Small intestine (tissue), 7 donors: ENCODE measurements around the gene PEX10. TPM values are rescaled to one million over a fixed set of nuclear protein-coding genes. Genes with fewer than 3 reads are reported as not detected.

Experiments
- DNase-seq, 2 donors: peaks; one replicate each; pipeline versions ENCODE4 v3.0.0 to v3.0.0-alpha.2; 2013
- FAIRE-seq: peaks from 2 replicates; lab custom pipeline; 2012; peaks lifted over from hg19 to GRCh38; lab: Jason Lieb, UNC
- H3K27ac ChIP-seq, 3 donors: one replicate each; pipeline ENCODE4 v1.5.1; 2013; ENCODE audit warnings: low read length in 2 of 3, mild to moderate bottlenecking in 2 of 3, control low read depth in 1 of 3, inconsistent platforms in 1 of 3, low read depth in 1 of 3, moderate library complexity in 1 of 3
- H3K27me3 ChIP-seq, 3 donors: one replicate each; pipeline ENCODE4 v1.6.1; 2013; ENCODE audit warnings: low read length in 3 of 3, inconsistent platforms in 1 of 3; ENCODE audit not compliant: control insufficient read depth in 3 of 3, insufficient read depth in 3 of 3
- H3K36me3 ChIP-seq, 3 donors: one replicate each; pipeline ENCODE4 v1.6.1; 2013; ENCODE audit warnings: low read length in 3 of 3, inconsistent platforms in 1 of 3, low read depth in 1 of 3, mild to moderate bottlenecking in 1 of 3, moderate library complexity in 1 of 3; ENCODE audit not compliant: control insufficient read depth in 3 of 3, insufficient read depth in 2 of 3
- H3K4me1 ChIP-seq, 3 donors: one replicate each; pipeline ENCODE4 v1.6.1; 2013; ENCODE audit warnings: low read length in 2 of 3, inconsistent platforms in 1 of 3, low read depth in 1 of 3, mild to moderate bottlenecking in 1 of 3, moderate library complexity in 1 of 3; ENCODE audit not compliant: control insufficient read depth in 3 of 3, insufficient read depth in 2 of 3
- H3K4me3 ChIP-seq, 3 donors: one replicate each; pipeline ENCODE4 v1.5.1; 2013; ENCODE audit warnings: low read length in 3 of 3, control low read depth in 1 of 3, inconsistent platforms in 1 of 3, low read depth in 1 of 3, mild to moderate bottlenecking in 1 of 3, moderate library complexity in 1 of 3
- H3K9me3 ChIP-seq, 2 donors: one replicate each; pipeline ENCODE4 v1.6.1; 2013; ENCODE audit warnings: low read depth in 1 of 2, low read length in 1 of 2; ENCODE audit not compliant: control insufficient read depth in 2 of 2, insufficient read depth in 1 of 2
- WGBS, 3 donors: extraction: QIAGEN DNeasy Blood & Tissue Kit; methylation state at CpG; one replicate each; pipeline ENCODE4 v1.1.7; 2013; 5-methylcytosine and 5-hydroxymethylcytosine counted together
- polyA plus RNA-seq, 4 donors: library from polyadenylated mRNA; stranded (reverse) in 3 of 4; unstranded in 1 of 4; fragments of 200-250 nt in 3 of 4; fragments of 120-200 nt in 1 of 4; gene quantifications; one replicate each; pipeline versions ENCODE4 v1.2.1 to v1.2.3, GENCODE V29; 2013
- donor health status: healthy with polysubstance abuse.
- donor health status: control.
- donor health status: control.
- donor health status: Bipolar disorder and iron deficiency.
- donor health status: healthy.

PEX10 gene
- polyA plus RNA-seq, 4 donors, result 11.9 to 22.4 (median 16.9) TPM

GRCh38 chr1:2427976-2428375, 15.6 kb upstream of the PEX10 start:
- DNase-seq (no peak), FAIRE-seq (no peak)
- Histone ChIP-seq H3K4me3 (no peak overlapping the region), H3K9me3 (peaks cover 0 to 18% of the 10 kb centered on the region in 2 donors), H3K27ac (no peak overlapping the region), H3K27me3 (peaks cover 0 to 9% (median 7%) of the 10 kb centered on the region in 3 donors), H3K4me1 (peaks cover 0 to 33% (median 0%) of the 10 kb centered on the region in 3 donors), H3K36me3 (no peaks in the 10 kb centered on the region)
- WGBS, 3 donors, result 57 to 80% (median 67%) methylated on average over 10 of the region's 10 CpGs

GRCh38 chr1:2427051-2427450, 14.7 kb upstream of the PEX10 start:
- Histone ChIP-seq H3K4me1 (peaks cover 0 to 23% (median 0%) of the 10 kb centered on the region in 3 donors), H3K27ac (no peak overlapping the region), H3K4me3 (no peak overlapping the region), H3K36me3 (no peaks in the 10 kb centered on the region), H3K27me3 (peaks cover 0 to 7% (median 3%) of the 10 kb centered on the region in 3 donors), H3K9me3 (peaks cover 0 to 21% of the 10 kb centered on the region in 2 donors)
- 77 to 85% (median 80%) methylated on average over 17 to 18 of the region's 18 CpGs for WGBS, 3 donors
- DNase-seq, result no peak
- FAIRE-seq, result no peak

- 67 to 75% (median 74%) methylated on average over 18 of the region's 18 CpGs for WGBS, 3 donors
- Histone ChIP-seq H3K9me3 (peaks cover 0 to 21% of the 10 kb centered on the region in 2 donors), H3K4me1 (peaks cover 0 to 18% (median 0%) of the 10 kb centered on the region in 3 donors), H3K27ac (no peak overlapping the region), H3K27me3 (peaks cover 0 to 7% (median 3%) of the 10 kb centered on the region in 3 donors), H3K36me3 (no peaks in the 10 kb centered on the region), H3K4me3 (no peak overlapping the region)
- FAIRE-seq (no peak), DNase-seq (no peak)
Measured at GRCh38 chr1:2426540-2426939, 14.2 kb upstream of the PEX10 start.

GRCh38 chr1:2425892-2426291, 13.5 kb upstream of the PEX10 start:
- H3K9me3 ChIP-seq, result peaks cover 0 to 21% of the 10 kb centered on the region in 2 donors
- 61 to 75% (median 70%) methylated on average over 11 of the region's 11 CpGs for WGBS, 3 donors
- H3K27ac ChIP-seq, result no peak overlapping the region
- DNase-seq, result no peak
- no peak overlapping the region for H3K4me3 ChIP-seq
- H3K4me1 ChIP-seq, result peaks cover 0 to 12% (median 0%) of the 10 kb centered on the region in 3 donors
- H3K27me3 ChIP-seq, result peaks cover 0 to 7% (median 6%) of the 10 kb centered on the region in 3 donors
- no peak for FAIRE-seq
- H3K36me3 ChIP-seq, result no peaks in the 10 kb centered on the region

GRCh38 chr1:2422523-2422922, 10.2 kb upstream of the PEX10 start:
- peaks cover 0 to 9% of the 10 kb centered on the region in 2 donors for H3K9me3 ChIP-seq
- WGBS, 3 donors, result 88 to 90% (median 89%) methylated on average over 4 of the region's 4 CpGs
- no peaks in the 10 kb centered on the region for H3K36me3 ChIP-seq
- FAIRE-seq (no peak), DNase-seq (no peak)
- H3K27ac ChIP-seq, result no peak overlapping the region
- H3K4me3 ChIP-seq, result no peak overlapping the region
- H3K4me1 ChIP-seq, result no peaks in the 10 kb centered on the region
- H3K27me3 ChIP-seq, result peaks cover 0 to 28% (median 4%) of the 10 kb centered on the region in 3 donors

GRCh38 chr1:2419416-2419815, 7.1 kb upstream of the PEX10 start:
- Histone ChIP-seq H3K4me1 (peaks cover 0 to 16% (median 0%) of the 10 kb centered on the region in 3 donors), H3K4me3 (no peak overlapping the region), H3K9me3 (peaks cover 0 to 9% of the 10 kb centered on the region in 2 donors), H3K27me3 (peaks cover 0 to 28% (median 4%) of the 10 kb centered on the region in 3 donors), H3K36me3 (no peaks in the 10 kb centered on the region), H3K27ac (no peak overlapping the region)
- no peak for FAIRE-seq
- WGBS, 3 donors, result 61 to 78% (median 72%) methylated on average over 14 to 16 of the region's 16 CpGs
- DNase-seq, result no peak

- FAIRE-seq, result no peak
Measured at GRCh38 chr1:2418791-2419320, 6.5 kb upstream of the PEX10 start.

GRCh38 chr1:2417833-2418225, 5.5 kb upstream of the PEX10 start:
- FAIRE-seq, result no peak
- Histone ChIP-seq H3K4me1 (peaks cover 0 to 30% (median 2%) of the 10 kb centered on the region in 3 donors), H3K27me3 (peaks cover 0 to 25% (median 0%) of the 10 kb centered on the region in 3 donors), H3K9me3 (peaks cover 0 to 2% of the 10 kb centered on the region in 2 donors), H3K4me3 (no peak overlapping the region), H3K27ac (no peak overlapping the region), H3K36me3 (no peaks in the 10 kb centered on the region)
- WGBS, 3 donors, result 75 to 78% (median 76%) methylated on average over 14 of the region's 14 CpGs
- DNase-seq, result no peak

More at GRCh38 chr1:2418791-2419320, 6.5 kb upstream of the PEX10 start:
- no peak overlapping the region for H3K4me3 ChIP-seq
- no peaks in the 10 kb centered on the region for H3K36me3 ChIP-seq
- H3K9me3 ChIP-seq, result peaks cover 0 to 9% of the 10 kb centered on the region in 2 donors
- no peak overlapping the region for H3K27ac ChIP-seq
- H3K27me3 ChIP-seq, result peaks cover 0 to 28% (median 4%) of the 10 kb centered on the region in 3 donors
- 60 to 69% (median 66%) methylated on average over 16 of the region's 16 CpGs for WGBS, 3 donors
- DNase-seq, result no peak
- peaks cover 0 to 21% (median 0%) of the 10 kb centered on the region in 3 donors for H3K4me1 ChIP-seq
